Astrocyte (in vitro differentiated cells and primary cell): ENCODE measurements around the gene MS4A14. TPM values are rescaled to one million over a fixed set of nuclear protein-coding genes. Genes with fewer than 3 reads are reported as not detected.
"Not testable (repeated sequence)": the region's sequence is repeated elsewhere in the genome, so short reads cannot be mapped to it uniquely, and the experiment has no call there.

Source experiments
- DNase-seq: peaks from one replicate; pipeline ENCODE4 v3.0.0-alpha.2; 2010; ENCODE audit warnings: low read depth
- FAIRE-seq: peaks from 2 replicates; lab custom pipeline; 2011; peaks lifted over from hg19 to GRCh38; lab: Jason Lieb, UNC
- H2AFZ ChIP-seq: 2 replicates; pipeline ENCODE4 v1.6.0; 2012; ENCODE audit warnings: low read depth, low read length, inconsistent platforms
- H3K27ac ChIP-seq: 2 replicates; pipeline ENCODE4 v1.5.1; 2011; ENCODE audit warnings: low read depth, low read length, inconsistent platforms
- H3K27me3 ChIP-seq: 2 replicates; pipeline ENCODE4 v1.6.0; 2011; ENCODE audit warnings: low read length, inconsistent platforms; ENCODE audit not compliant: insufficient read depth
- H3K36me3 ChIP-seq: 2 replicates; pipeline ENCODE4 v1.5.1; 2011; ENCODE audit warnings: low read length, inconsistent platforms; ENCODE audit not compliant: insufficient read depth
- H3K4me1 ChIP-seq: 2 replicates; pipeline ENCODE4 v1.5.1; 2011; ENCODE audit warnings: low read length, inconsistent platforms; ENCODE audit not compliant: insufficient read depth
- H3K4me2 ChIP-seq: 2 replicates; pipeline ENCODE4 v1.6.0; 2012; ENCODE audit warnings: low read length, inconsistent platforms
- H3K4me3 ChIP-seq: 2 replicates; pipeline ENCODE4 v1.5.1; 2011; ENCODE audit warnings: low read depth, mild to moderate bottlenecking, low read length, inconsistent platforms; ENCODE audit not compliant: insufficient read depth
- H3K79me2 ChIP-seq: 2 replicates; pipeline ENCODE4 v1.6.0; 2012; ENCODE audit warnings: mild to moderate bottlenecking, low read length, inconsistent platforms; ENCODE audit not compliant: insufficient read depth
- H3K9ac ChIP-seq: 2 replicates; pipeline ENCODE4 v1.6.0; 2012; ENCODE audit warnings: mild to moderate bottlenecking, low read length, inconsistent platforms
- H3K9me3 ChIP-seq: 2 replicates; pipeline ENCODE4 v1.5.1; 2012; ENCODE audit warnings: low read depth, mild to moderate bottlenecking, low read length, inconsistent platforms; ENCODE audit not compliant: insufficient read depth
- H4K20me1 ChIP-seq: 2 replicates; pipeline ENCODE4 v1.6.0; 2012; ENCODE audit warnings: low read length, inconsistent platforms; ENCODE audit not compliant: insufficient read depth
- H3K27ac Mint-ChIP-seq: one replicate; pipeline ENCODE4 v1.8.0; 2021; ENCODE audit warnings: mild to moderate bottlenecking, mixed read lengths; ENCODE audit not compliant: unreplicated experiment
- H3K27me3 Mint-ChIP-seq: one replicate; pipeline ENCODE4 v1.8.0; 2021; ENCODE audit warnings: low read depth, mixed read lengths; ENCODE audit not compliant: unreplicated experiment
- H3K36me3 Mint-ChIP-seq: one replicate; pipeline ENCODE4 v1.8.0; 2021; ENCODE audit warnings: low read depth, mixed read lengths; ENCODE audit not compliant: unreplicated experiment
- H3K4me1 Mint-ChIP-seq: one replicate; pipeline ENCODE4 v1.8.0; 2021; ENCODE audit warnings: low read depth, mixed read lengths; ENCODE audit not compliant: unreplicated experiment
- H3K4me3 Mint-ChIP-seq: one replicate; pipeline ENCODE4 v1.8.0; 2021; ENCODE audit warnings: mild to moderate bottlenecking, moderate library complexity, mixed read lengths; ENCODE audit not compliant: unreplicated experiment
- H3K9me3 Mint-ChIP-seq: one replicate; pipeline ENCODE4 v1.8.0; 2021; ENCODE audit warnings: mild to moderate bottlenecking, mixed read lengths; ENCODE audit not compliant: unreplicated experiment
- CTCF ChIP-seq: IDR thresholded peaks from 2 replicates; pipeline ENCODE4 v1.5.1; 2011; ENCODE audit warnings: low read depth, mild to moderate bottlenecking, inconsistent platforms, low read length, moderate library complexity; ENCODE audit not compliant: insufficient read depth
- EZH2 ChIP-seq: IDR thresholded peaks from 2 replicates; pipeline ENCODE4 v1.6.1; 2012; ENCODE audit warnings: mild to moderate bottlenecking, low read length, inconsistent platforms; ENCODE audit not compliant: insufficient read depth
- total RNA-seq: library from RNA; stranded (reverse); gene quantifications from 2 replicates; pipeline ENCODE4 v1.2.1, GENCODE V29; 2021

Gene MS4A14
- total RNA-seq, 1 donor from 2014 or later, result not detected

GRCh38 chr11:60362241-60362640, 34.0 kb upstream of the MS4A14 start:
- Histone ChIP-seq H3K4me3 (no peak overlapping the region), H4K20me1 (peaks cover 4% of the 10 kb centered on the region), H3K4me1 (no peaks in the 10 kb centered on the region), H3K4me2 (no peak overlapping the region), H3K36me3 (no peaks in the 10 kb centered on the region), H3K27me3 (no peaks in the 10 kb centered on the region), H3K9ac (no peak overlapping the region), H3K9me3 (peaks cover 5% of the 10 kb centered on the region), H3K79me2 (no peaks in the 10 kb centered on the region), H2AFZ (no peak overlapping the region), H3K27ac (no peak overlapping the region)
- DNase-seq, result no peak
- H3K36me3 Mint-ChIP-seq, result no peaks in the 10 kb centered on the region
- H3K4me1 Mint-ChIP-seq, result no peaks in the 10 kb centered on the region
- H3K9me3 Mint-ChIP-seq, result peaks cover 7% of the 10 kb centered on the region
- no peak overlapping the region for H3K4me3 Mint-ChIP-seq
- H3K27me3 Mint-ChIP-seq, result peaks cover 4% of the 10 kb centered on the region
- FAIRE-seq, result no peak
- no peak overlapping the region for H3K27ac Mint-ChIP-seq
- TF ChIP-seq CTCF (no peak), EZH2 (no peak)

- no peak overlapping the region for H2AFZ ChIP-seq
- peaks cover 10% of the 10 kb centered on the region for H3K9me3 Mint-ChIP-seq
- H3K4me1 Mint-ChIP-seq, result no peaks in the 10 kb centered on the region
- H3K79me2 ChIP-seq, result no peaks in the 10 kb centered on the region
- TF ChIP-seq CTCF (peak; percentile 71), EZH2 (no peak)
- H3K4me1 ChIP-seq, result no peaks in the 10 kb centered on the region
- H3K36me3 ChIP-seq, result no peaks in the 10 kb centered on the region
- no peak overlapping the region for H3K4me3 Mint-ChIP-seq
- peaks cover 4% of the 10 kb centered on the region for H4K20me1 ChIP-seq
- H3K9ac ChIP-seq, result no peak overlapping the region
- no peak overlapping the region for H3K4me3 ChIP-seq
- H3K4me2 ChIP-seq, result no peak overlapping the region
- H3K27ac ChIP-seq, result no peak overlapping the region
- peaks cover 4% of the 10 kb centered on the region for H3K27me3 Mint-ChIP-seq
- peaks cover 5% of the 10 kb centered on the region for H3K9me3 ChIP-seq
- peak; percentile 9 for DNase-seq
- FAIRE-seq, result no peak
- no peak overlapping the region for H3K27ac Mint-ChIP-seq
- no peaks in the 10 kb centered on the region for H3K36me3 Mint-ChIP-seq
- no peaks in the 10 kb centered on the region for H3K27me3 ChIP-seq
These were observed 32.5 kb upstream of the MS4A14 start for GRCh38 chr11:60363542-60364470.

- not testable (repeated sequence) for H3K4me1 Mint-ChIP-seq, H4K20me1 ChIP-seq, H3K79me2 ChIP-seq, H2AFZ ChIP-seq, H3K4me3 ChIP-seq, H3K27ac Mint-ChIP-seq, DNase-seq, H3K4me3 Mint-ChIP-seq, H3K27ac ChIP-seq, H3K9me3 ChIP-seq, H3K4me2 ChIP-seq, H3K27me3 Mint-ChIP-seq, H3K27me3 ChIP-seq, H3K4me1 ChIP-seq, H3K36me3 ChIP-seq, H3K9me3 Mint-ChIP-seq, FAIRE-seq, H3K36me3 Mint-ChIP-seq, H3K9ac ChIP-seq
These were observed 29.9 kb upstream of the MS4A14 start for GRCh38 chr11:60366262-60366904.
